A549 treated with GW870086 at 1 μM for 4 hours (cell line): ENCODE measurements around the gene IL3RA. TPM values are rescaled to one million over a fixed set of nuclear protein-coding genes. Genes with fewer than 3 reads are reported as not detected.

ENCODE experiments used
- total RNA-seq: library from RNA; stranded (reverse); fragments of 200-300 nt; extraction: Qiagen RNA extraction; gene quantifications from 5 replicates; pipeline ENCODE4 v1.2.3, GENCODE V29; 2022; ENCODE audit warnings: low read depth

Gene IL3RA
- total RNA-seq, result 0.15 to 0.46 TPM (median 0.17 TPM) in 5 replicates

DNA sequence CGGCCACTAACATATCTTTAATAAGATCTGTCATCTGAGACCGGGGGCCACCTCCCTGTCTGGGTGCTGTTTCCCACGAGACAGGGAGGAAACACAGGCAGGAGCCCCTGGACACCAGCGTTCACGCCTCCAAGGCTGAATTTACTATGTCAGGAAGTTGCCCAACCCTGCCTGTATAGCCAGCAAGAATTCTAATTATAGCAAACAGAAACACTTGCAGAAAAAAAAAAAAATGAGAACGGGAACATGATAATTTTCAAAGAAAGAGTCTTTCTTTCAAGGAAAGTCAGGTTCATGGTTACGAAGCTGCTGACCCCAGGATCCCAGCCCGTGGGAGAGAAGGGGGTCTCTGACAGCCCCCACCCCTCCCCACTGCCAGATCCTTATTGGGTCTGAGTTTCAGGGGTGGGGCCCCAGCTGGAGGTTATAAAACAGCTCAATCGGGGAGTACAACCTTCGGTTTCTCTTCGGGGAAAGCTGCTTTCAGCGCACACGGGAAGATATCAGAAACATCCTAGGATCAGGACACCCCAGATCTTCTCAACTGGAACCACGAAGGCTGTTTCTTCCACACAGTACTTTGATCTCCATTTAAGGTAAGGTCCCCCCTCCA lies at the start of gene IL3RA:
IL3RA (plus strand) TSS at position 455 of the 613 bp plus-strand sequence. CDS start 4,981 bp downstream, outside the sequence.

DNA sequence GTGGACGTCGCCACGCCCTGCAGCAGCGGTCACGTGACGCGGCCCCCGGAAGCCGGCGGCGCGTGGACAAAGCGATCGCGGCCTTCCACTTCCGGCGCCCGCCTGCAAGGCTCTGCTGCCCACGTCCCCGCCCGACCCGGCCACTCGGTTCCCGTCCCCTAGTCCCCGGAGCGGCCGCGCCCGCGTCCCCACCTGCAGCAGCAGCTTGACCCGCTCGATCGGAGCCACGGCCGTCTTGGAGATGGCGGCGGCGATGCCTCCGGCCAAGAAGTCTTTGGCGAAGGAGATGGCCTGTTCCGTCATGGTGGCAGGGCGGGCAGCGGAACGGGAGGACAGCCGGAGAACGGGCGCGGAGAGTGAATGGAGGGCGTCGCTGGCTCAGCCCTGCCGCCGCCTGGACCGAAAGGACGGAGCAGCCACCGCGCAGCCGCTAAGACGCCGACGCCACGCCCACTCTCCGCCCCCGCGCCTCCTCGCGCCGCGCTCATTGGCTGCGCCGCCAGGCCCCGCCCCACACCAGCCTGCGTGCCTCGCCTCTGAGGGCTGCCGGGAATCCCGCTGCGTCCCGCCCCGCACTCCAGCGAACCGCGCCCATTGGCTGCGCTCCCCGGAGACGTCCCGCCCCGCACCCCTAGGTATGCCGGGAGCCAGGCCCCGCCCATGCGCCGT lies 55.3 kb downstream of the IL3RA start, which contains the start of gene SLC25A6:
SLC25A6 (minus strand) TSS at position 407 of the 669 bp plus-strand sequence; CDS start at position 303, 104 bp downstream.

Other genes starting within 250 kb of the IL3RA start
- gene CRLF2, start 124.1 kb upstream of the IL3RA start, total RNA-seq, result 0.74 to 1.1 TPM (median 0.97 TPM) in 5 replicates
- 2.7 to 4.3 TPM (median 3.0 TPM) in 5 replicates for gene CSF2RA, start 68.0 kb upstream of the IL3RA start, total RNA-seq
- gene SLC25A6, start 55.3 kb downstream of the IL3RA start, total RNA-seq, result 415 to 456 TPM (median 446 TPM) in 5 replicates
- 18.0 to 19.5 TPM (median 18.9 TPM) in 5 replicates for gene ASMTL, start 116.1 kb downstream of the IL3RA start, total RNA-seq
- gene P2RY8, start 200.4 kb downstream of the IL3RA start, total RNA-seq, result 0.02 to 0.10 TPM (median 0.07 TPM) in 3 of 5 replicates, not detected in the others